Measurements from ENCODE around the gene CD2AP.

CD2AP gene

DNA sequence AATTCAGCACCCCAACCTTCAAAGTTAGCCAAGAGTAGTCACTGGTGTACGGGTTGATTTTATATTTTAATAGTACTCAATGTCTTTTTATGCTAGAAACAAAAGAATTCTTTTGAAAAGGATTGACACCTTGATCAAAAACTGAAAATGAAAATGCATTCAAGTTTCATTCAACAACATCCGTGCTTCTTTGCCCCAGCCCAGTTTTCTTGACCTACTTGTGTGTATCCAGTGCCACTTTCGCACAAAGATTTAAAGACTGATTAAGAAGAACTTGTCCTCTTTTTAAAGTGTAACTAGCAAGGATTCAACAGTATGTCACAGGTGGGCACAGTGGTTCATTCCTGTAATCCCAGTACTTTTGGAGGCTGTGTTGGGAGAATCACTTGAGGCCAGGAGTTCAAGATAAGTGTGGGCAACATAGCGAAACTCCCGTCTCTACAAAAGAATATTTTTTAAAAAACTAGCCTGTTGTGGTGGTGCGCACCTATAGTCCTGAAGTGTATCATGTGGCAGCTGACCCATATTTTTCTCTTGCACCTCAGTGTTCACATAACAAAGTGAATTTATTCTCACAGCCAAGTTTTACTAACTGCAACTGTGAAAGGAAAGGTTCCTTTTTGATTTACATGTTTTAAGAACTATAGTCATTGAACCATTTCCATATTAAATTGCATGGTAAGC lies 22.7 kb upstream of the CD2AP start:
- no peaks in the 10 kb centered on the region for H3K4me1 ChIP-seq
- H3K27ac ChIP-seq = no peak overlapping the region
- no peaks in the 10 kb centered on the region for H3K27me3 ChIP-seq
- H3K9me3 ChIP-seq (replicated peaks in 1 of 11) = no peaks in the 10 kb centered on the region
- no peak for TF ChIP-seq Cebpa-rat (IDR thresholded peaks at IDR 0.05)
- H3K9ac ChIP-seq = no peak overlapping the region
- H3K4me3 ChIP-seq = no peak overlapping the region
- H4K20me1 ChIP-seq = no peaks in the 10 kb centered on the region
- no peak overlapping the region for H3K4me2 ChIP-seq
- H3K36me3 ChIP-seq = no peaks in the 10 kb centered on the region

DNA sequence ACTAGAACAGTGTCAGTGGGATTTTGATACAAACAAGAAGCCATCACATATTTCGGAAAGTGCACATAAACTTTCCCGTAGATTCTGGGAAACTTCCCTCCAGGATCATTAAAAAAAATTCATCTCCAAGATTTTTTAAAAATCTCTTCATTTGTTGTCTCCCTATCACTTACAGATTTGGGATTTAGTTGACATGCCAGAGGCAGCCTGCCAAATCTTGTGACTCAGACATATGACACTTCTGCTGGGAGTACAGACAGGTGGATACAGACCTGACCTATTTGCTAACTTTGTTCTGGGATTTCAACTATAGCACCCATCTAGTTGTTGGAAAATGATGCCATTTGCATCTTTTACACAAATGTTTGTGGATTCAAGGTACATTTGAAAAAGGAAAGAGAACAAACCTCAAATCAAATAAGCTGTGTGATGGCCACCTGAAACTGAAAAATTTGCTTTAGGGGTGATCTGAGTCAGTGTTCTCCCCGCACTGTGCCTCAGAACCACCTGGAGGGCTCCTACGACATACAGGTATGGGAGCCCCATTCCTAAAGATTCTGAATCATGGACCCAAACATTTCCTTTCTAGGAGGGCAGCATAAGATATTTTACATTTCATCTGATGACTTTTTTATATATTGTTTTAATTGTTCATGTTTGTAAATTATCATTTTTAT lies 21.9 kb upstream of the CD2AP start:
- Histone ChIP-seq H3K27me3 (no peaks in the 10 kb centered on the region), H3K4me2 (no peak overlapping the region), H3K9ac (no peak overlapping the region), H3K9me3 (replicated peaks in 1 of 11) (no peaks in the 10 kb centered on the region), H3K36me3 (no peaks in the 10 kb centered on the region), H3K4me1 (peaks cover 0 to 2% (median 0%) of the 10 kb centered on the region in 10 experiments; a peak in 4 of 20 replicates), H3K4me3 (no peak overlapping the region), H4K20me1 (no peaks in the 10 kb centered on the region), H3K27ac (no peak overlapping the region)
- no peak for TF ChIP-seq Cebpa-rat (IDR thresholded peaks at IDR 0.05)

DNA sequence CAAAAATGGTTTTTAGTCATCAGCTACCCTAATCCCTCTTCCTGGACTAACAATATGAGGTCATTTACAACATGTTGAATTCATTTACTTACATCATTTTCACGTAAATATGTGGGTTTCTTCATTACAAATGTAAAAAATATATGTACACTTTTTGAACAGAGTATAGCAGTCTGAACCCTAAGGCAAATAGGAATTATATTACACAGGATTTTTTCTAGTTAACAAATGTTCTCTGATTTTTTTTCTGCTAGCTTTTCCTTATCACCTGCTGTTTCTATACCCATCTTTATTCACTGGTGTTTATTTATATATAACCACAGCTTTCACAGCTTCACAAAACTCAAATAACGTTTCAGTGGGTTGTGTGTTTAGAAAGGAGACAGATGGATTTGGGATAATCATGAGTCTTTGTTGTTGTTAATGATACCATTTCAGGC lies 21.0 kb upstream of the CD2AP start:
- H3K9me3 ChIP-seq (replicated peaks in 1 of 11) = no peaks in the 10 kb centered on the region
- no peak overlapping the region for H3K27ac ChIP-seq
- peaks cover 0 to 10% (median 5%) of the 10 kb centered on the region in 10 experiments; a peak in 8 of 20 replicates for H3K4me1 ChIP-seq
- TF ChIP-seq Cebpa-rat (IDR thresholded peaks at IDR 0.05) = no peak
- no peak overlapping the region for H3K9ac ChIP-seq
- no peak overlapping the region for H3K4me2 ChIP-seq
- H3K36me3 ChIP-seq = no peaks in the 10 kb centered on the region
- H3K4me3 ChIP-seq = no peak overlapping the region
- no peaks in the 10 kb centered on the region for H4K20me1 ChIP-seq
- no peaks in the 10 kb centered on the region for H3K27me3 ChIP-seq

DNA sequence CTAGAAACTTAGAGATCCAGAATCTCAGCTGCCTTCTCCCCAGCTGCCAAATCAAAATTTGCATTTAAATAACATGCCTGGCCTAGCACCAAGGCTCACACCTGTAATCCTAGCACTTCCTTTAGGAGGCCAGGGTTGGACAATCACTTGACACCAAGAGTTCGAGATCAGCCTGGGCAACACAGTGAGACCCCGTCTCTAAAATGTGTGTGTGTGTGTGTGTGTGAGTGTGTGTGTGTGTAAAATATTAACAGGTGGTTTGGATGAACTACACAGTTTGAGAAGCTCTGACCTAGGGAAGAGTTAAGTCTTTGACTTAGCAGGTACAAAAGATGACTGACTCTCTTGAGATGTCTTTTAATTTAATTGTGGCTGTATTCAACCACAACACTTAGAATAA lies 20.2 kb upstream of the CD2AP start:
- H3K27ac ChIP-seq = no peak overlapping the region
- no peak overlapping the region for H3K4me3 ChIP-seq
- no peak overlapping the region for H3K4me2 ChIP-seq
- H4K20me1 ChIP-seq = no peaks in the 10 kb centered on the region
- H3K36me3 ChIP-seq = no peaks in the 10 kb centered on the region
- no peak for TF ChIP-seq Cebpa-rat (IDR thresholded peaks at IDR 0.05)
- no peaks in the 10 kb centered on the region for H3K27me3 ChIP-seq
- peaks cover 0 to 12% (median 6%) of the 10 kb centered on the region in 10 experiments; a peak in 8 of 20 replicates for H3K4me1 ChIP-seq
- H3K9me3 ChIP-seq (replicated peaks in 1 of 11) = no peaks in the 10 kb centered on the region
- no peak overlapping the region for H3K9ac ChIP-seq

DNA sequence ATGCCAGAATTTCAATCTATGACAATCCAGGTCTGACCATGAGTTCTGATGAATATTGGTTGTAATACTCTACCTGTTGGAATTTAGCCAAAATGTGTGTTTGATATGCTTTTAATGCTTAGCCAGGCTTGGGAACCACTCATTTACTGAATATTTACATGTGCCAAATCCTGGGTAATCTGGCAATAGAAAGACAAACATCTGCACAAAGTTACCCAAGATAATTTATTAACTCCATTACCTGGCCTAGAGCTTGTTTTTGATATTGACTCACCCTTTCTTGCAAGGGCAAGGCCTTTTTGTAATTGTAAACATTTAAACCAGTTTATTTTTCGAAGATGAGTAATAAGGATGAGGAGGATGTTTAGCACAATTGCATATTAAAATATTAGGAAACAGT lies 13.5 kb upstream of the CD2AP start:
- no peak overlapping the region for H3K4me3 ChIP-seq
- H3K4me1 ChIP-seq = peaks cover 0 to 12% (median 6%) of the 10 kb centered on the region in 10 experiments; a peak in 8 of 20 replicates
- H3K9ac ChIP-seq = no peak overlapping the region
- H3K27me3 ChIP-seq = no peaks in the 10 kb centered on the region
- no peak overlapping the region for H3K4me2 ChIP-seq
- no peak for TF ChIP-seq Cebpa-rat (IDR thresholded peaks at IDR 0.05)
- no peaks in the 10 kb centered on the region for H3K36me3 ChIP-seq
- H3K9me3 ChIP-seq (replicated peaks in 1 of 11) = 0 out of 22 replicates have a peak, but pooled peaks cover 0 to 3% (median 0%) of the 10 kb centered on the region in 11 experiments
- no peaks in the 10 kb centered on the region for H4K20me1 ChIP-seq
- H3K27ac ChIP-seq = no peak overlapping the region

DNA sequence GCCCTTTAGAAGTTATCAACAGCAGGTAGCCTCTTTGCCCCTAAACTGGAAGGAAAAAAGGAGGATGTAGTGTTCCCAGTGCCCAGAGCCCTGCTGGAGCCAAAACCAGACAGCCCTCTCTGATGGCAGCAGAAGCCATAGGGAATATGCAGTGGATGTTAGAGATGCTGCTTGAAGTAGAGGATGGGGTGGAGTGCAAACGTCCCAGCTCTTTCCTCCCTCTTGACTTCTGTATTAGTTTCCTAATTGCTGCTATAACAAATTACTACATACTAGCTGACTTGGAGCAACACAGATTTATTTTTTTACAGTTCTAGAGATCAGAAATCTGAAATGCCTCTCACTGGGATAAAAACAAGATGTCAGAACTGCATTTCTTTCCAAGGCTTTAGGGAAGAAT lies 12.5 kb upstream of the CD2AP start:
- Histone ChIP-seq H3K9me3 (replicated peaks in 1 of 11) (0 out of 22 replicates have a peak, but pooled peaks cover 0 to 3% (median 0%) of the 10 kb centered on the region in 11 experiments), H3K4me1 (peaks cover 0 to 12% (median 6%) of the 10 kb centered on the region in 10 experiments; a peak in 8 of 20 replicates), H3K9ac (no peak overlapping the region), H3K4me2 (no peak overlapping the region), H3K27ac (no peak overlapping the region), H3K36me3 (no peaks in the 10 kb centered on the region), H4K20me1 (no peaks in the 10 kb centered on the region), H3K4me3 (no peak overlapping the region), H3K27me3 (no peaks in the 10 kb centered on the region)
- no peak for TF ChIP-seq Cebpa-rat (IDR thresholded peaks at IDR 0.05)

DNA sequence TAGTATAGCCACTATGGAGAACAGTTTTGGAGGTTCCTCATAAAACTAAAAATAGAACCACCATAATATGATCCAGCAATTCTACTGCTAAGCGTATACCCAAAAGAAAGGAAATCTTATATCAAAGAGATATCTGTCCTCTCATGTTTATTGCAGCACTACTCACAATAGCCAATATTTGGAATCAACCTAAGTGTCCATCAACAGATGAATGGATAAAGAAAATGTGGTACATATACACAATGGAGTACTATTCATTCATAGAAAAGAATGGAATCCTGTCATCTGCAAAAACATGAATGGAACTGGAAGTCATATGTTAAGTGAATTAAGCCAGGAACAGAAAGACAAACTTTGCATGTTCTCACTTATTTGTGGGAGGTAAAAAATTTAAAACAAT lies 5.7 kb upstream of the CD2AP start:
- Histone ChIP-seq H3K27ac (no peak overlapping the region), H3K4me2 (no peak overlapping the region), H3K9me3 (replicated peaks in 1 of 11) (0 out of 22 replicates have a peak, but pooled peaks cover 0 to 6% (median 0%) of the 10 kb centered on the region in 11 experiments), H3K36me3 (no peaks in the 10 kb centered on the region), H3K27me3 (peaks cover 0 to 5% (median 0%) of the 10 kb centered on the region in 11 experiments; a peak in 1 of 22 replicates), H4K20me1 (no peaks in the 10 kb centered on the region), H3K4me3 (no peak overlapping the region), H3K4me1 (peaks cover 0 to 6% (median 3%) of the 10 kb centered on the region in 10 experiments; a peak in 11 of 20 replicates), H3K9ac (no peak overlapping the region)
- TF ChIP-seq Cebpa-rat (IDR thresholded peaks at IDR 0.05) = no peak

DNA sequence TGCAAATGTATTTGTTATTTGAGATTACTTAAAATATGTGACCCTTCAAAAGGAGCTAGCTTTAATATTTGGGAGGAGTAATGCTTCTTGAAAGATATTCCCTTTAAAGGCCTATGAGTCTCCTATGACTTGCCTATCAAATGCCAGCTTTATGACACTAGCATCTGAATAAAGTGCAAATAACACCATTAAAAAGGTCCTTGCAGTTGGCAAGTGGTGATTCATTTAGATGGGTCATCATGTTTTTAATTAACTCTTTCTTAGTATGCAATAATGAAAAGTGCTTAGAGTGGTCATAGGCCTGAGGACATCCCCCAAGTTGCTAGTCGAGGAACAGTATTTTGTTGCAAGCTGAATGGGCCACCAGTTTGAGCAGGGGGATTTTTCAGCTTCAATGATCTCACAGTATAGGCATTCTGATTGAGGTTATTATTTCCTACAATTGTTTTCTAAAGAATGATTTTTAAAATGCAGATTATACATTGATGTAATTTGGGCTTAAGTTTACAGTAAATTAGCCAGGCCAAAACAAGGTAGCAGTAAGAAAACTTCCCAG lies 3.7 kb upstream of the CD2AP start:
- Histone ChIP-seq H4K20me1 (peaks cover 0 to 7% (median 0%) of the 10 kb centered on the region in 11 experiments; a peak in 4 of 22 replicates), H3K4me2 (no peak overlapping the region), H3K36me3 (no peaks in the 10 kb centered on the region), H3K27ac (no peak overlapping the region), H3K9me3 (replicated peaks in 1 of 11) (0 out of 22 replicates have a peak, but pooled peaks cover 0 to 6% (median 0%) of the 10 kb centered on the region in 11 experiments), H3K9ac (no peak overlapping the region), H3K4me3 (no peak overlapping the region), H3K4me1 (peaks cover 0 to 9% (median 6%) of the 10 kb centered on the region in 10 experiments; a peak in 13 of 20 replicates), H3K27me3 (peaks cover 0 to 10% (median 0%) of the 10 kb centered on the region in 11 experiments; a peak in 1 of 22 replicates)
- TF ChIP-seq Cebpa-rat (IDR thresholded peaks at IDR 0.05) = no peak

DNA sequence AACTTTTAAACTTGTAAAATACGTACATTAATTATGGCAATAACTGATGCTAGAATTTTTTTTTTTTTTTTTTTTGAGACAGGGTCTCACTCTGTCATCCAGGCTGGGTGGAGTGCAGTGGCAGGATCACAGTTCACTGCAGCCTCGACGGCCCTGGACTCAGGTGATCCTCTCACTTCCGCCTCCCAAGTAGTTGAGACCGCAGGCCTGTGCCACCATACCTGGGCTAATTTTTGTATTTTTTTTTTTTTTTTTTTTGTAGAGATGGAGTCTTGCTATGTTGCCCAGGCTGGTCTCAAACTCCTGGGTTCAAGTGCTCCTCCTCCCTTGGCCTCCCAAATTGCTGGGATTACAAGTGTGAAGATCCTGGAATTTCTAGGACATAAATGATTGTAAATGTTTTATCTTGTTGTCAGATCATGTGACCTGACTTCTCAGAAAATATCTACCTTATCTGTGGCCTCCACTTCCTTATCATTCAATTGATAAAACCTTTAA lies 2.2 kb upstream of the CD2AP start:
- Histone ChIP-seq H3K9ac (no peak overlapping the region), H3K4me2 (no peak overlapping the region), H3K4me1 (peaks cover 6 to 23% (median 19%) of the 10 kb centered on the region in 10 experiments; a peak in 18 of 20 replicates), H3K27me3 (peaks cover 0 to 10% (median 0%) of the 10 kb centered on the region in 11 experiments; a peak in 1 of 22 replicates), H3K9me3 (replicated peaks in 1 of 11) (0 out of 22 replicates have a peak, but pooled peaks cover 0 to 5% (median 0%) of the 10 kb centered on the region in 11 experiments), H3K4me3 (no peak overlapping the region), H3K27ac (no peak overlapping the region), H3K36me3 (no peaks in the 10 kb centered on the region), H4K20me1 (peaks cover 0 to 21% (median 0%) of the 10 kb centered on the region in 11 experiments; a peak in 6 of 22 replicates)
- no peak for TF ChIP-seq Cebpa-rat (IDR thresholded peaks at IDR 0.05)
